HG03025 (cell line): ENCODE data around the gene HES5.
"Not testable (repeated sequence)": the region's sequence is repeated elsewhere in the genome, so short reads cannot be mapped to it uniquely, and the experiment has no call there.

ENCODE experiments used
- ATAC-seq: cut with Tn5 transposase; IDR thresholded peaks from one replicate; pipeline ENCODE4 v1.9.1; 2021; ENCODE audit warnings: mild to moderate bottlenecking, moderate library complexity; ENCODE audit not compliant: unreplicated experiment, low FRiP score

HES5 gene

DNA sequence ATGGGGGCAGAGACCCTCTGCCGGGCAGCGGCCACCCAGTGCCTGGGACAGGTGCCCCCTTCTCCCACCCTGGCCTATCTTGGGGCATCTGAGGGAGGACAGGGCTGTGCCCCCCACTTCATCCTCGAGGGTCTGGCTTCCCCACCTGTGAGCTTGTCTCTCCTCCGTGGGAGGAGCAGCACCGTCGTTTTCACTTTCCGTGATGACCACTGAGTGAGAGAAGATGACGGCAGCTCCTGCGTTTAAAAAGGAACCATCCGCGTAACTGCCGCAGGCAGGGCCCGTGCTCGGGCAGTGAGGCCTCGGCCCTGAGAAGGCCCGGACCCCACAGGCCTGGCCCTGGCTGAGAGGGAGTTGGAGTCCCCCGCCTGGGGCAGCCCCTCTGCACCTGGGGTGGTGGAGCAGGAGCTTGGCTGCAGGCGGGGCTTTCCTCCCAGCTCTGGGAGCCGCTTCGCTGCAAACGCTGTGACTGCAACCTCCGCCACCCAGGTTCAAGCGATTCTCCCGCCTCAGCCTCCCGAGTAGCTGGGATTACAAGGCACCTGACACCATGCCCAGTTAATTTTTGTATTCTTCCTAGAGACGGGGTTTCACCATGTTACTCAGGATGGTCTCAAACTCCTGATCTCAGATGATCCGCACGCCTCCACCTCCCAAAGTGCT is 19.4 kb upstream of the HES5 start:
- ATAC-seq: not testable (repeated sequence)

DNA sequence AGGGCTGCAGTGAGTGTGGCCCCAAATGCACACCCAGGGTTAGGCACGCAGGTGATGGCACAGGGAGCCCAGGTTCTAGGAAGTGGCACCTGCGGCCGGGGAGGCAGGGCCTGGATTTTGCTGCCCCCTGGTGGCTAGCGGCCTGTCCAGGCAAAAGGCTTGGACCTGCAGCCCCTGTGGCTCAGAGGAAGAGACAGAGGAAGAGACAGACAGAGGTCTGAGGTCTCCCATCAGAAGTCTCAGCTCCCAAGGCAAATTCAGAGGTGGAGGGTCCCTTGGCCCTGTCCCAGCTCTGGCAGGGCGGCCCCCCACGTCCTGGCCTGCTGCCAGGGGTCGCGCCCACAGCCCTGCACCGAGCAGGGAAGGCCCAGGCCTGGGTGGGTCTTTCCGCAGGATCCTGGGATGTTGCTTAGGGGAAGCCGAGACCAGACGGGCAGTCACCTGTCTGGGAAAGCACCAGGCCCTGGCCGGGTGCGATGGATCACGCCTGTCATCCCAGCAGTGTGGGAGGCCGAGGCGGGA is 18.1 kb upstream of the HES5 start:
- no peak for ATAC-seq

DNA sequence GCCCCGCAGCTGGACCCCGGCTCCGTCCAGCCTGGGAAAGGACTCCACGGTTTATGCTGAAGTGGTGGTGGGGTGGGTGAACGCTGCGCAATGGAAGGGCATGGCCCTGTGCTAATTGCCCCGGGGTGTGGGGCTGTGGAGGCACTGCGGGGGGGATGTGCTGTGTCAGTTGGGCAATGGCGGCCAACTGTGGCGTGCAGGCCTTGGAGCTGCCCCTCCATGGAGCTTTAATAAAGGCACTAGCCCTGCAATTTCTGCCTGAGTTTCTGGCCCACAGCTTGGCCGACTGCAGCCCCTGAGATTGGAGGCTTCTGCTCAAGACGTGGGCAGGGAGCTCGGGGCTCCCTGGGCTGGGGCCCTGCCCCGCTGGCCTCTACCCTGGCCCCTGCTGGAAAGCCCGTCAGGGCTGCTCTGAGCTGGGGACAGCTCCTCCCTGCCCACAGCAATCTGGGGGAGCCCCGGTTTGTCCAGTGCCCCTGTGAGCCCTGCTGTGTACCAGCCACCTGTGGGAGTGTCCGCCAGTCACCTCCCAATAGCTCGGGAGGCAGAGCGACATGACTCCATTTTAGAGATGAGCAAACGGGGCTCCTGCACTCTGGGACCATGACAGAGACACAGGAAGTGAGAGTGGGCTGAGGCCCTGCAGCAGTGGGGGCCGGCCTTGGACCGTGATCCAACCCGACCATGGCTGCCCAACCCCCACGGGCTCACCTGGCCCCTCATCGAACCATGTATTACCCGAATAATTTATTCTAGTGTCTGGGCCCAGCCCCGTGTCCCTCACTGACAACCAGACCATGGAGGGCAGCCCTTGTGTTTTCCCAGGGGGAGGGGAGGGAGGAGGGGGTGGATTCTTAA is 17.4 kb upstream of the HES5 start:
- no peak for ATAC-seq

DNA sequence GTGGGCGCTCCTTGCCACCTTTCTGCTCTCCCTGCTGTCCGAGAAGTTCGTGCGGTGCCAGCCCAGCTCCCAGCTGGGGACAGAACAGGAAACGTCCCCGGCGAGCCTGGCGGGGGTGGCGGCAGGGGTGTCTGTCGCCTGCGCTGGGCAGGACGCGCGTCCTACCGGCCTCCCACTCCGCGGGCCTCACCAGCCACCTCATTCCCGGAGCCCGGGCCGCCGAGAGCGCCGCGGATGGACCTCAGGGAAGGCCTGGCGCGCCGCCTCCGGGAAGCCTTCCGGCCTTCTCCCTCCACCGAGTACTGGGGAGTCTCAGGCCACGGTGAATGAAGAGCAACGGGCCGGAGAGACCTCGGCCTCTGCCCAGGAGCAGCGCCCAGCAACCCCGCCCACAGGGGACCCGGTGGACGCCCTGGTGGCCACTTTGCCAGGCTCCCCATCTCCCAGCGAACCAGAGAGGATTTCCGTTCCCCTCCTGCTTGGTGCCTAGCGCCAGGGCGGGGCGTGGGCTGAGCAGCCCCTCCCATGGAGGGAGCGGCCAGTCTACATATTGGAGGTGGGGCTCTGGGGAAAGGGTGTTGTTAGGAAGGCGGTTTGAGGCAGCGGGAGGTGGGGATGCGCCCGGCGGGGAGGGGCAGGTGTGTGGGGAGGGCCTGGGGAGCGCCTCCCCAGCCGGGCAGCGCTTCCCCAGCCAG is 16.6 kb upstream of the HES5 start:
- peak; percentile 21 for ATAC-seq

DNA sequence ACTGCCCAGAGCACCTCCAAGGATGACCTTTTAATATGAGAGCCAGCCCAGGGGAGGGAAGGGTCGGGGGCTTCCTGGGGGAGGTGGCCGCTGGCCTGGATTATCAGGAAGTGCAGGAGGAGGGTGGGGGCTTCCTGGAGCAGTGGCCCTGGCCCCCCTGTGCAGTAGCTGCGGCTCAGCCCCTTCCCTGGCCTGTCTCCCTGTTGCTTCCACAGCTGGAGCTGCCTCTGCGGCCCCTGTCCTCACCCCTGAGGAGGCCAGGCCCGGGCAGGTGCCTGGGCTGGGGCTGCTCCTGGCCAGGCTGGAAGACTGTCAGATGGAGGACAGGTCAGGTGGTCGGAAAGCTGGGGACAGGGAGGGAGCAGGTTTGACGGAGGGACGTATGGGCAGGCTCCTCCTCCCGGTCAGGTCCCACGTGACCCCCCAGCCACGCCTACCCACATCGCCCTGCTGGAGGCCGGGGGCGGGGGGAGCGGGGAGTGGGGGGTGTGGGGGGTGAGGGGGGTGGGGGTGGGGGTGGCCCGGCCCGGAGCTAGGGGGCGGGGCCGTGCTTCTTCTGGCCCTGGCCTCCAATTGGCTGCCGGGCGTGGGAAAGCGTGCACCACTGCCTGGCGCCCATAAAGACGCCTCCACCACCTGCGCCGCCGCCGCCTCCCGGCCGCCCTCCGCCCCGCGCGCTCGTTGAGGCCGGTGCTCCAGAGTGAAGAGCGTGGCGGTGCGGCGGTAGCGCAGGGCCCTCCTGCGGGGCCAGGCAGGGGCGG is 15.9 kb upstream of the HES5 start:
- peak; percentile 28 for ATAC-seq

DNA sequence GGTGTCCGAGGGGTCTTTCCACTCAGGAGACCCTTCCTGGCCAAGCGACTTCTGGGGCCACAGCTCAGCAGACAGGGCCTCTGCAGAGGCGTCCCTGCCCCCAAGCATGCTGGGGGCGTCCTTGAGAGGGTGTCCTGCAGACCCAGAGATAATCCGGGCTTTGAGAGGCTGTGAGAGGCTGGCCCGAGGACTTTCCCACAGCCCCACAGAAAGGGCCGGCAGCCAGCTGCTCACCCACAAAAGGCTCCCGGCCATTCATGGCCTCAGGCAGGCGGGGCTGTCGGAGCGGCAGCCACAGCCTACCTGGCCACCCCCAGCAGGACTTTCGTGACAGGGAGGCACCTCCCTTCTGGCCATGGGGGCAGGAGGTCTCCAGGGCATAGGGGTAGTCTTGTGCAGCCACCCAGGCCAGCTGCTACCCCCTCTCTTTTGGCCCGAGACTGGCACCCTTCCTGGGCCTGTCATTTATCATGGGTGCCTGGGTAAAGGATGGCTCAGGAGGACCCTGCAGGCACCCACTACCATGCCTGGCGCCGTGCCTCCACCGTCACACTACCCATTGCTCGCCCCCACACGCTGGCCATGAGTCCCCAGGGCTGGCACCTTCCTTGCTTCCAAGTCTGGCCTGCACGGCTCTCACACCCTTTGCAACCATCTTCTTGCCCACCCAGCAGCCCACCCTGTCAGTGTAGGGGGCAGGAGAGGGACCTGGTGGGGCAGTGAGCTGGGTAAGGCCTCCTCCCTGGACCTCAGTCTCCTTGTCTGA is 15.0 kb upstream of the HES5 start:
- ATAC-seq: no peak

DNA sequence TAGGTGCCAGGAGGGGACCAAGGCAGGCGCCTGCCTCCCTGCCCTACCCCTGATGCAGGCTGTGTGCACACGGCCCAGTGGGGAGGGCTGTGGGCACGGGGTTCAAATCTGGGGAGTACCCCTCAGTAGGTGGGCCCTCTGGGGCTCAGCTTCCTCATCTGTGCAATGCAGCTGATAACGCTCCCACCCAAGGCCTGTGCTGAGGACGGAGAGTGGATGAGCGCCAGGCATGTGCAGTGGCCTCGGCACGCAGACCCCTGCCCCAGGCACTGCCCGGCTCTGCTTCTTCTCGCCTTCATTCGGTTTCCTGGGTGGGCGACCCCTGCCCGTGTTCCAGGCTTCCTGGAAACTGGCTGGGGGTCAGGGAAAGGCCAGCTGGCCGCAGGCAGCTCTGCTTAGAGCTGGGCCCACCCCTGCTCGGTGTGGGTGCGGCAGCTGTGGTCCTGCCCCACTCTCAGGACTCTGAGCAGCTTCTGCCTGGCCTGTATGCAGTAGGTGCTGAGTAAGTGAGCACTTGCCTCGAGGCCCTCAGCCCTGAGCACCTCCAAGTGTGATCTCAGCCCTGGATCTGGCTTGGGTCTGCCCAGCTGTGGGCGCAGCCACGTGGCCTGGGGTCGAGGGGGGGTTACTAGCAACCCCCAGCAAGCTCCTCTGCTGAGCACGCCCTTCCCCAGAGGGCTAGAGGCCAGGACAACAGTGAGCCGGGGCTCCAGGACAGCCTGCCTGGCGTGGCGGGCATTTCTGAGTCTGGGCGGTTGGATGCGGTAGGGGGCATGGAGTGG is 14.2 kb upstream of the HES5 start:
- no peak for ATAC-seq

DNA sequence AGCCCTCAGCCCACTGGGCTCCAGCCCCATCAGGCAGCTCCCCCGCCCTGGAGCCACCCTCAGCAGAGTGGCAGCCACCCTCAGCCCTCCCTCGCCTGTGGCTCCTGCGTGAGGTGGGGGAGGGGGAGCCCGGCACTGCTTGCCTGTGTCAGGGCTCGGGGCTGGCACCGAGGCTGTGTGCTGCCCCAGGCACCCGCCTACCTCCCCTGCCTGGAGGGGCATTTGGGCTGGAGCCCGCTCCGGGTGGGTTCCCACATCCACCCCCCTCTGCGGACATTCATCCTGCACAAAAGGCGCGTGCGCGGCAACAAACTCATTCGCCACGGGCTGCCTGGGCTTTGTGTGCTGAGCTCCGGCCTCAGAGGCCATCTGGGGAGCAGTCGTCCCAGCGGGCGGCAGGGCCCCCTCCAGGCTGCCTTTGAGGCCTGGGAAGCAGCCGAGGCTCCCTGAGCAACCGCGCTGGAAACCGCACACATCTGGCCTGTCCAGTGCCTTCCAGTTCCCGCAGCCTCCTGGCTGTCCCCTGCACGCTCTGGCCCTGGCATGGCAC is 13.6 kb upstream of the HES5 start:
- no peak for ATAC-seq

DNA sequence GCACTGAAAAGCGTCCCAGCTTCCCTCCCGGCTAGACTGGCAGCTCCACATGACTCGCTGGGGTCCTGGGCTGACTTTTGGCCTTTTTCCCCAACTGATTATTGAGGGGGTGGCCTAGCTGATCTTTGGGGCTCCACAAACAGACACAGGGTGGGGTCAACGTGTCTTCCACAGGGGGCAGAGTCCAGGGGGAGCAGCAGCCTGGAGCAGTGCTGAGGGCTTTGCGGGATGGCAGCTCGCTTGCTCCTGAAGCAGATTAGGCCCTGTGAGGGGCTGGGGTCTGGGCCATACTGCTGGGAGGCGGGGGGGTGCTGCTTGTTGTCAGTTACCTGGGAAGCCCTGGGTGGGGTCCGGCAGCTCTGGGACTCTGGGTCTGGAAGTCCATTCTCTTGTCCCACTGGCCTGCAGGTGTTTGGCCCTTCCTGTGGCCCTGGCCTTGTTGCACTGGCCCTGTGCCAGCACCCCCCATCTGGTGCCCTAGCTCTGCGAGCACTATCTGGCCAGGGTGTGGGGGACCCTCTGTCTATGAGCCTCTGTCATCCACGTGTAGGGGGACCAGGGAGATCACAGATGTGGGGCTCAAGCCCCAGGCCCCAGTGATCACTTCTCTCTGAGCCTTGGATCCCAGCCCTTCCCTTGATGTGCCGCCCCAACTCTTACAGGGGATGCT is 12.3 kb upstream of the HES5 start:
- ATAC-seq: no peak

DNA sequence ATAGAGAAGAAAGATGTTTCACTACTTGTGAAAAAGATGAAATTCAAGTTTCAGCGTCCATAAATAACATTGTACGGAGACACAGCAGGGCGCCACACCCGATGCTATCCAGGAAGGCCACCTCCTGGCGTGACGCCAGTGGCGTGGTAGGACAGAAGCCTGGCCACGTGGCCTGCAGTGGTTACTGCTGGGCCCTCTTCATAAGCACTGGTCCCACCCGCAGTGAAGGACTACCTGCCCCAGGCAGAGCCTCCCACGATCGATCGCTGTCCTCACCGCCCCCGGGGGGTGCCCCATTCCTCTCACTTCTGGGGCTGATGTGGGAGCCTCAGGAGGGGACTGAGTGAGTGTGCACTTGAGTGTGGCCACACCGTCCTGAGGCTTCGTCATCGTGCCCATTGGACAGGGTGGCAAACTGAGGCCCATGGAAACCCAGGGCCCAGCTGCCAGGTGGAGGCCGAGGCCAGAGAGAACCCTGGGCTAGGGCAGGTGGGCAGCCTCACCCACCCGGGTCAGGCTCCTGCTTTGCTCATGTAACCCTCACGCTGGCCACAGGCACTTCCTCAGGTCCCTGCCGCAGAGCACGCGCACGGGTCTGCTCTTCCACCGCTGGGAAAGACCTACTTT is 11.7 kb upstream of the HES5 start:
- no peak for ATAC-seq

DNA sequence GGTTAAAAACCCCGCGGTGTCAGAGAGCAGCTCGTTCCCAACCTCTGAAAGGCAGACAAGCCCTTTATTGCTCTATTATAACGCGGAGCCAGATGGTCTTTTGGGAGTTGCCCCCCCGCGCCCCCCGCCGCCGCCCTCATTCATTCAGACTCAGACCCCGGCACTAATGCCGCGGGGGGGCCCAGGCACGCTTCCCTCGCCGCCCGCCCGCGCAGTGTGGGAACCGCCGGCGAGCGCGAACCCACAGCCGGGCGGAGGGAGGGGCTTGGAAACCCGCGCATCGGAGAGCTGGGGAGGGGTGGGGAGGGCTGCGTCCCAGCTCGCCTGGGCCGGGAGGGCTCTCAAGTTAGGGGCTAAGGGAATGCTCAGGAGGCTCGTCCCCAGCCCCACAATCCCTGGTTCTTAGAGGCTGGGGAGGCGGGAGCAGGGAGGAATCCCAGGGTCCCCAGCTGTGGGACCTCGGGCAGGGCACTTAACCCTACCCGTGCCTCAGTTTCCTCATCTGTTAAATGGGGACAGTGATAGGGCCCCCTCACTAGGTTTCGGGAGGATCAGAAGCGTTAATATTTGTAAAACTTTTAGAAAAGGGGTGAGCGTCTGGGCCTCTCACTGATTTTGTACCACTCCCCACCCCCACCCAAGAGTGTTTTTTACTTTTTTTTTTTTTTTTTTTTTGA is 10.9 kb upstream of the HES5 start:
- no peak for ATAC-seq

DNA sequence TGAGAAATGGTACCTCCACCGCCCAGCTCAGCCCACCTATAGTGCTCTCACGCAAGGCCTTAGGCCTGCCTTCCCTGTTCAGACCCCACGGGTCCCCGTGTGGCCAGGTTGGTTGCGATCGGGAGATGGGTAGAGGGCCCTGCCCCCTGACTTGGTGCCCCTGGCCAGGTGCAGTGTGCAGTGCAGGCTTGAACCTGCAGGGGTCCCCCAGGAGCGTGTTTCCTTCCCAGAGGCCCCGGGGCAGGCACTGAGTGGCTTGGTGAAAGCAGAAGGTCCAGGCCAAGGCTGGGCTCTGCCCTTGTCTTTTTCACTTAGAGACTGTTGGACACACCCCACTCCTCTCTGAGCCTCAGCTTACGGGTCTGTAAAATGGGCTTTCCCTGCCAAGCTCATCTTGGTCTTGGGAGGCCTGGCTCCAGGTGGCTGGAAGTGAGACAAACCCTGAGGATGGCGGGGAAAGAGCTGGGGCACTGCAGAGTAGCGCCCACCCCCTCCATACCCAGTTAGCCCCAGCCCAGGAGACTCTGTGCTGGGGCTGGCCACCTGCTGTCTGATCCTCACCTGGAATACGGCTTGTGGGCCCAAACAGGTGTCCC is 9.3 kb upstream of the HES5 start:
- ATAC-seq: no peak

DNA sequence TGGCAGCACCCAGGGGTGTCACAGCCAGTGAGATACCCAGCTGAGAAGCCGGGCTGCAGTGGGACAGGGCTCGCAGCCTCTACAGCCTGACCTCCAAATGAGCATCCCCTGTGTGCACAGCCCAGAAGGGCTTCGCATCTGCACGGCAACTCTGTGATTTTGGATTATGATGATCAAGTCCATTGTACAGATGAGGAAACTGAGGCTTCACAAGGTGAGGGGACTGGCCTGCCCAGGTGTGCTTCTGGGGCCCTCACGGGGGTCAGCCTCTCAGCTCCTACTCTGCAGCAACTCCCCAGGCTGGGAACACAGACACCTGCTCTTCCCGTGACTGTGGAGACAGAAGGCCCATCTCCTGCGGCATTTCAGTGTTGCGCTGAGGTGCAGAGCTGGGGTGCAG is 8.8 kb upstream of the HES5 start:
- ATAC-seq: no peak

DNA sequence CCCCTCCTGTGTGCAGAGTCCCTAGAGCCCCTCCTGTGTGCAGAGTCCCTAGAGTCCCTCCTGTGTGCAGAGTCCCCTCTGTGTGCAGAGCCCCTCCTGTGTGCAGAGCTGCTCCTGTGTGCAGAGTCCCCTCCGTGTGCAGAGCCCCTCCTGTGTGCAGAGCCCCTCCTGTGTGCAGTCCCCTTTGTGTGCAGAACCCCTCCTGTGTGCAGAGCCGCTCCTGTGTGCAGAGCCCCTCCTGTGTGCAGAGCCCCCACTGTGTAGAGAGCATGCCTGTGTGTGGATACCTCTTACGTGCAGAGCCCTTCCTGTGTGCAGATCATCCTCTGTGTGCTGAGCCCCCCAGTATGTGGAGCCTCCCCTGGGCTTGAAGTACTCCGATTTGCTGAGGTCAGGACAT is 8.3 kb upstream of the HES5 start:
- no peak for ATAC-seq

DNA sequence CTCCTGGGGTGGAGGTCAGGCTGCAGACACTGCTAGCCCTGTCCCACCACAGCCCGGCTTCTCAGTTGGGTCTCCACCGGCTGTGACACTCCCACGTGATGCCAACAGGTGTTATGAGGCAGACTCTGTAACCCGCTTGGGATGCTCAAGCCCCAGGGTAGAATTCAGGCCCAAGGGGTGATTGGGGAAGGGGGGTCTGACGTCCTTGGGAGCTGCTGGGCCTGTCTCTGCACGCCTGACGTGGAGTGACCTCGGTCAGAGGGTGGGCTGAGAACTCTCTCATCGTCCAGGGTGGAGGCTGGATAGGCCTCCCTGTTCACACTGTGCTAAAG is 7.7 kb upstream of the HES5 start:
- ATAC-seq: no peak

DNA sequence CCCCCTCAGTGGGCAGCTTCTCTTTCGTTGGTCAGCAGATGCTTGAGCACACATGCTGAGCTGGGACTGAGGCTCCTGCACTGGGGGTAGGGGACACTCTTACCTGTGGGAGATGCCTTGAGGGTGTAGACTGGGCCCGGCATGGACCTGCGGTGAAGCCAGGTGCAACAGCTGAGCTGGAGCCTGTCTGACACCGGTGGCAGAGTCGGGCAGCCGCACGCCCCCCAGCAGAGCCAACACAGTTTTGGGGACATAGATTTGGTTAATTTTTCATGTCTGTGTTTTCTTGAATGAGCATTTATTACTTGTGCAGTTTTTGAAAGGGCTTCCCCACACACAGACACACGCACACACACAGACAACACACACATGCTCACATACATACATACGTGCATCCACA is 5.9 kb upstream of the HES5 start:
- ATAC-seq: no peak

DNA sequence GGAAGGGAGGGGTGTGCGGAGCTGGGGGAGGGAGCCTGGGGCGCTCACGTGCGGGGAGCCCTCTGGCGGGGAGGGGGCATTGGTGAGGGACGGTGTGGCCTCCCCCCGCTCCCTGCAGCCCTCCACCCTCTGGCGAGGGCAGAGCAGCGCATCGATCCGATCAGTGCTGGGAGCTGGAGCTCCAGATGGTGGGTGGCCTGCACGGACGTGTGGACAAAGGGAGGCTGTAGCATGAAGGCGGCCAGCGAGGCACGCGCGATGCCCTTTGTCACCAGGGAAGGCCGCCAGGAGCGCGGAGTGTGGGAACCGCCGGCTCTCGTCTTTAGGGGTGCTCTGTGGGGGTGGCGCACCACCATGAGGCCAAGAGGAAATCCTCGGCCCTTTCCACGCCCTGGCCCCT is 5.4 kb upstream of the HES5 start:
- ATAC-seq: no peak
